IMR-90 (cell line): Measurements from ENCODE around the gene TOMM6. TPM values are rescaled to one million over a fixed set of nuclear protein-coding genes. Genes with fewer than 3 reads are reported as not detected.

Source experiments
- ATAC-seq: fragments of 200-7000 bp; cut with Tn5 transposase; 2 replicates; pipeline ENCODE4 v1.9.1; 2020; ENCODE audit warnings: low read depth, mild to moderate bottlenecking, moderate library complexity
- BruUV-seq: library from RNA; stranded (reverse); fragments of 400-500 nt; replicated peaks from 2 replicates; lab custom pipeline; 2021; lab: Mats Ljungman, UMichigan
- CTCF ChIA-PET: fragments of 300-600 bp; formaldehyde crosslinking; extraction: SDS; loops from one replicate; lab custom pipeline; 2021; ENCODE audit warnings: antibody characterized with exemption; lab: Yijun Ruan, JAX
- POLR2A ChIA-PET: fragments of 300-600 bp; sonication (Branson Sonifier 250); formaldehyde crosslinking; loops from one replicate; lab custom pipeline; 2022; ENCODE audit warnings: antibody characterized with exemption; ENCODE audit not compliant: unreplicated experiment; lab: Charles Lee
- DNase-seq: peaks from one replicate; pipeline ENCODE4 v3.0.0; 2013
- H2AFZ ChIP-seq: replicated peaks from 2 replicates; pipeline ENCODE3; 2013; ENCODE audit warnings: low read length, mild to moderate bottlenecking; ENCODE audit not compliant: poor library complexity
- H2AK5ac ChIP-seq: 2 replicates; pipeline ENCODE4 v1.6.1; 2013; ENCODE audit warnings: low read depth, low read length, inconsistent platforms
- H2AK9ac ChIP-seq: replicated peaks from 2 replicates; pipeline ENCODE3; 2013; ENCODE audit warnings: mild to moderate bottlenecking, low read depth, low read length, moderate library complexity; ENCODE audit not compliant: poor library complexity
- H2BK120ac ChIP-seq: 2 replicates; pipeline ENCODE4 v1.6.1; 2013; ENCODE audit warnings: low read depth, low read length, inconsistent platforms
- H2BK15ac ChIP-seq: 3 replicates; pipeline ENCODE4 v1.6.1; 2013; ENCODE audit warnings: low read depth, low read length, inconsistent platforms
- H2BK20ac ChIP-seq: 2 replicates; pipeline ENCODE4 v1.6.1; 2013; ENCODE audit warnings: low read depth, mild to moderate bottlenecking, inconsistent platforms, low read length, moderate library complexity
- H2BK5ac ChIP-seq: 2 replicates; pipeline ENCODE4 v1.6.1; 2013; ENCODE audit warnings: mild to moderate bottlenecking, low read depth, low read length, inconsistent platforms; ENCODE audit not compliant: poor library complexity, severe bottlenecking
- H3K14ac ChIP-seq: replicated peaks from 2 replicates; pipeline ENCODE4 v1.6.1; 2013; ENCODE audit warnings: low read depth, low read length, inconsistent platforms
- H3K18ac ChIP-seq: 2 replicates; pipeline ENCODE4 v1.6.1; 2013; ENCODE audit warnings: low read depth, low read length, control low read depth
- H3K23ac ChIP-seq: 2 replicates; pipeline ENCODE4 v1.6.1; 2013; ENCODE audit warnings: low read depth, low read length, inconsistent platforms
- H3K27ac ChIP-seq: 2 replicates; pipeline ENCODE4 v1.5.1; 2013; ENCODE audit warnings: mild to moderate bottlenecking, control low read depth, low read length; ENCODE audit not compliant: insufficient read depth
- H3K27me3 ChIP-seq: 2 replicates; pipeline ENCODE4 v1.6.1; 2013; ENCODE audit warnings: low read length; ENCODE audit not compliant: control insufficient read depth, insufficient read depth
- H3K36me3 ChIP-seq: 2 replicates; pipeline ENCODE4 v1.6.1; 2013; ENCODE audit warnings: low read length, mixed read lengths; ENCODE audit not compliant: control insufficient read depth, insufficient read depth
- H3K4ac ChIP-seq: 2 replicates; pipeline ENCODE4 v1.6.1; 2013; ENCODE audit warnings: low read depth, low read length, inconsistent platforms
- H3K4me1 ChIP-seq: 2 replicates; pipeline ENCODE4 v1.6.1; 2013; ENCODE audit warnings: low read length, mixed read lengths; ENCODE audit not compliant: control insufficient read depth, insufficient read depth
- H3K4me2 ChIP-seq: 2 replicates; pipeline ENCODE4 v1.6.1; 2013; ENCODE audit warnings: low read depth, mild to moderate bottlenecking, control low read depth, low read length, moderate library complexity
- H3K4me3 ChIP-seq: 2 replicates; pipeline ENCODE4 v1.5.1; 2013; ENCODE audit warnings: low read depth, mild to moderate bottlenecking, control low read depth, low read length, moderate library complexity; ENCODE audit not compliant: insufficient read depth
- H3K56ac ChIP-seq: 2 replicates; pipeline ENCODE4 v1.6.1; 2013; ENCODE audit warnings: low read length, inconsistent platforms; ENCODE audit not compliant: insufficient read depth; ENCODE audit errors: extremely low read depth
- H3K79me1 ChIP-seq, 2 experiments: 2 replicates each; pipeline ENCODE4 v1.6.1; 2013; ENCODE audit warnings: low read length in 2 of 2, inconsistent platforms in 1 of 2, low read depth in 1 of 2
- H3K9ac ChIP-seq: 2 replicates; pipeline ENCODE4 v1.6.1; 2013; ENCODE audit warnings: low read depth, low read length, control low read depth
- H3K9me1 ChIP-seq: 2 replicates; pipeline ENCODE4 v1.6.1; 2013; ENCODE audit warnings: low read length, inconsistent platforms; ENCODE audit not compliant: insufficient read depth
- H3K9me3 ChIP-seq: 2 replicates; pipeline ENCODE4 v1.6.1; 2013; ENCODE audit warnings: low read length; ENCODE audit not compliant: control insufficient read depth, insufficient read depth
- H4K20me1 ChIP-seq: 2 replicates; pipeline ENCODE4 v1.6.1; 2013; ENCODE audit warnings: low read length, inconsistent platforms; ENCODE audit not compliant: insufficient read depth
- H4K5ac ChIP-seq: 2 replicates; pipeline ENCODE4 v1.6.1; 2013; ENCODE audit warnings: mild to moderate bottlenecking, low read depth, low read length, control low read depth
- H4K8ac ChIP-seq, 2 experiments: 2 replicates each; pipeline ENCODE4 v1.6.1; 2013; ENCODE audit warnings: low read depth in 2 of 2, low read length in 2 of 2, control low read depth in 1 of 2, inconsistent platforms in 1 of 2
- H4K91ac ChIP-seq: 2 replicates; pipeline ENCODE4 v1.6.1; 2013; ENCODE audit warnings: low read depth, low read length, inconsistent platforms; ENCODE audit not compliant: insufficient read depth
- BHLHE40 ChIP-seq: fragments of 150-350 bp; IDR thresholded peaks from 2 replicates; pipeline ENCODE4 v1.6.1; 2016; ENCODE audit warnings: mild to moderate bottlenecking, low read depth, low read length
- CEBPB ChIP-seq: IDR thresholded peaks from 2 replicates; pipeline ENCODE4 v1.6.1; 2012; ENCODE audit warnings: low read depth, low read length, improper control_type of control experiment
- CHD1 ChIP-seq: IDR thresholded peaks from 2 replicates; pipeline ENCODE4 v1.6.1; 2012; ENCODE audit warnings: low read depth, low read length, improper control_type of control experiment
- FOS ChIP-seq: fragments of 150-350 bp; IDR thresholded peaks from 2 replicates; pipeline ENCODE4 v1.6.1; 2016; ENCODE audit warnings: low read depth, low read length
- MAZ ChIP-seq: IDR thresholded peaks from 2 replicates; pipeline ENCODE4 v1.6.1; 2012; ENCODE audit warnings: low read depth, mild to moderate bottlenecking, low read length, improper control_type of control experiment, moderate library complexity, borderline replicate concordance
- MXI1 ChIP-seq: IDR thresholded peaks from 2 replicates; pipeline ENCODE4 v1.6.1; 2012; ENCODE audit warnings: low read depth, mild to moderate bottlenecking, low read length, moderate library complexity, borderline replicate concordance
- NFE2L2 ChIP-seq: fragments of 150-350 bp; IDR thresholded peaks from 2 replicates; pipeline ENCODE4 v1.6.1; 2016; ENCODE audit warnings: low read depth, mild to moderate bottlenecking, low read length
- POLR2A ChIP-seq: IDR thresholded peaks from 2 replicates; pipeline ENCODE4 v1.6.1; 2012; ENCODE audit warnings: mild to moderate bottlenecking, low read depth, low read length
- RAD21 ChIP-seq: IDR thresholded peaks from 2 replicates; pipeline ENCODE4 v1.6.1; 2012; ENCODE audit warnings: low read length, improper control_type of control experiment
- RCOR1 ChIP-seq: IDR thresholded peaks from 2 replicates; pipeline ENCODE4 v1.6.1; 2012; ENCODE audit warnings: mild to moderate bottlenecking, low read length, improper control_type of control experiment; ENCODE audit not compliant: insufficient replicate concordance
- RFX5 ChIP-seq: IDR thresholded peaks from 2 replicates; pipeline ENCODE4 v1.8.0; 2012; ENCODE audit warnings: low read depth, mild to moderate bottlenecking, low read length, moderate library complexity
- SMC3 ChIP-seq: fragments of 150-350 bp; IDR thresholded peaks from 2 replicates; pipeline ENCODE4 v1.6.1; 2016; ENCODE audit warnings: low read depth, mild to moderate bottlenecking, antibody characterized with exemption, low read length, moderate library complexity
- WGBS, 2 experiments: methylation state at CpG; one replicate each; pipeline versions ENCODE4 v1.1.5 to v1.1.7; 2013; ENCODE audit warnings: missing lambda C conversion rate in 2 of 2; ENCODE audit not compliant: insufficient read length in 1 of 2; ENCODE audit errors: extremely low coverage in 2 of 2; 5-methylcytosine and 5-hydroxymethylcytosine counted together
- dilution Hi-C: fragments of 300-500 bp; cut with HindIII; formaldehyde crosslinking; loops from one replicate; pipeline ENCODE4 v1.14.3; 2018; ENCODE audit warnings: low sequenced_read_pairs; ENCODE audit not compliant: unreplicated experiment
- in situ Hi-C: fragments of 300-500 bp; cut with MboI; formaldehyde crosslinking; loops from 3 replicates; pipeline ENCODE4 v1.14.3; 2019; ENCODE audit warnings: low sequenced_read_pairs, inconsistent platforms, mixed read lengths
- intact Hi-C: fragments of 100-400 bp; cut with micrococcal nuclease; formaldehyde crosslinking; loops from 2 replicates; pipeline ENCODE4 v1.10.0; 2022
- polyA plus RNA-seq, 3 experiments: library from polyadenylated mRNA; depleted of rRNA; stranded (reverse); fragments of >200 nt; gene quantifications; 2 replicates each; pipeline ENCODE4 v1.2.3, GENCODE V29; 2012; ENCODE audit warnings: low replicate concordance in 1 of 3
- total RNA-seq: library from RNA; depleted of rRNA; stranded (reverse); fragments of >200 nt; gene quantifications from 2 replicates; pipeline ENCODE4 v1.2.3, GENCODE V29; 2012
- TF ChIP-seq, protein P1 (sequence below): fragments of 150-350 bp; IDR thresholded peaks from 2 replicates; pipeline ENCODE4 v1.6.1; 2017; ENCODE audit warnings: mild to moderate bottlenecking, antibody characterized with exemption, low read length, low read depth
- TF ChIP-seq, protein P2 (sequence below): conservative IDR thresholded peaks from 2 replicates; pipeline ENCODE4 v1.5.1; 2012; ENCODE audit warnings: mild to moderate bottlenecking, low read depth, low read length, improper control_type of control experiment
- TF ChIP-seq, protein P3 (sequence below): fragments of 150-350 bp; IDR thresholded peaks from 2 replicates; pipeline ENCODE4 v1.6.1; 2016; ENCODE audit warnings: low read depth, mild to moderate bottlenecking, low read length, moderate library complexity, borderline replicate concordance

Gene TOMM6
- total and polyA plus RNA-seq, 2 of the 4 experiments (the other 2 are of a cell fraction) = 128 to 227 TPM

GRCh38 chr6:41768545-41769308, 18.8 kb upstream of the TOMM6 start:
- Histone ChIP-seq H2AK9ac (no peak overlapping the region), H3K23ac (no peak overlapping the region), H3K27me3 (no peaks in the 10 kb centered on the region), H3K4me2 (no peak overlapping the region), H3K4ac (no peak overlapping the region), H3K79me1 (no peaks in the 10 kb centered on the region), H2BK15ac (no peak overlapping the region), H3K56ac (no peak overlapping the region), H4K8ac (no peak overlapping the region), H4K91ac (no peak overlapping the region), H4K20me1 (no peaks in the 10 kb centered on the region), H2AFZ (no peak overlapping the region), H3K27ac (no peak overlapping the region), H3K9me1 (no peaks in the 10 kb centered on the region), H3K9me3 (no peaks in the 10 kb centered on the region), H3K4me3 (no peak overlapping the region), H4K5ac (no peak overlapping the region), H3K9ac (no peak overlapping the region), H2BK5ac (no peak overlapping the region), H2AK5ac (no peak overlapping the region), H3K14ac (no peak overlapping the region), H2BK120ac (no peak overlapping the region), H3K36me3 (peaks cover 26% of the 10 kb centered on the region), H3K18ac (no peak overlapping the region), H2BK20ac (no peak overlapping the region), H3K4me1 (peaks cover 5% of the 10 kb centered on the region; the same call in 1 of the 2 replicates)
- no peak for ATAC-seq
- in situ Hi-C loops = no loop called here
- ChIA-PET CTCF (interaction anchor here (0.6 kb wide), 1 partner anchor 29 kb away, joined by 3 read pairs; no protein-coding TSS in a partner anchor), POLR2A (no interaction called here)
- intact Hi-C loops = no loop called here
- dilution Hi-C loops = no loop called here
- 69% methylated on average over 2 of the region's 10 CpGs; no CpG with 5 or more reads in 1 of the 2 experiments for WGBS, 2 experiments
- DNase-seq = no peak
- BruUV-seq = no TSS peak
- TF ChIP-seq NFE2L2 = no peak
- no peak for TF ChIP-seq FOS
- TF ChIP-seq, protein P1, sequence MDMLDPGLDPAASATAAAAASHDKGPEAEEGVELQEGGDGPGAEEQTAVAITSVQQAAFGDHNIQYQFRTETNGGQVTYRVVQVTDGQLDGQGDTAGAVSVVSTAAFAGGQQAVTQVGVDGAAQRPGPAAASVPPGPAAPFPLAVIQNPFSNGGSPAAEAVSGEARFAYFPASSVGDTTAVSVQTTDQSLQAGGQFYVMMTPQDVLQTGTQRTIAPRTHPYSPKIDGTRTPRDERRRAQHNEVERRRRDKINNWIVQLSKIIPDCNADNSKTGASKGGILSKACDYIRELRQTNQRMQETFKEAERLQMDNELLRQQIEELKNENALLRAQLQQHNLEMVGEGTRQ = no peak
- TF ChIP-seq SMC3 = no peak
- no peak for TF ChIP-seq MXI1
- no peak for TF ChIP-seq RCOR1
- no peak for TF ChIP-seq CEBPB
- TF ChIP-seq RAD21 = no peak
- TF ChIP-seq, protein P2, sequence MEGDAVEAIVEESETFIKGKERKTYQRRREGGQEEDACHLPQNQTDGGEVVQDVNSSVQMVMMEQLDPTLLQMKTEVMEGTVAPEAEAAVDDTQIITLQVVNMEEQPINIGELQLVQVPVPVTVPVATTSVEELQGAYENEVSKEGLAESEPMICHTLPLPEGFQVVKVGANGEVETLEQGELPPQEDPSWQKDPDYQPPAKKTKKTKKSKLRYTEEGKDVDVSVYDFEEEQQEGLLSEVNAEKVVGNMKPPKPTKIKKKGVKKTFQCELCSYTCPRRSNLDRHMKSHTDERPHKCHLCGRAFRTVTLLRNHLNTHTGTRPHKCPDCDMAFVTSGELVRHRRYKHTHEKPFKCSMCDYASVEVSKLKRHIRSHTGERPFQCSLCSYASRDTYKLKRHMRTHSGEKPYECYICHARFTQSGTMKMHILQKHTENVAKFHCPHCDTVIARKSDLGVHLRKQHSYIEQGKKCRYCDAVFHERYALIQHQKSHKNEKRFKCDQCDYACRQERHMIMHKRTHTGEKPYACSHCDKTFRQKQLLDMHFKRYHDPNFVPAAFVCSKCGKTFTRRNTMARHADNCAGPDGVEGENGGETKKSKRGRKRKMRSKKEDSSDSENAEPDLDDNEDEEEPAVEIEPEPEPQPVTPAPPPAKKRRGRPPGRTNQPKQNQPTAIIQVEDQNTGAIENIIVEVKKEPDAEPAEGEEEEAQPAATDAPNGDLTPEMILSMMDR = no peak
- TF ChIP-seq, protein P3, sequence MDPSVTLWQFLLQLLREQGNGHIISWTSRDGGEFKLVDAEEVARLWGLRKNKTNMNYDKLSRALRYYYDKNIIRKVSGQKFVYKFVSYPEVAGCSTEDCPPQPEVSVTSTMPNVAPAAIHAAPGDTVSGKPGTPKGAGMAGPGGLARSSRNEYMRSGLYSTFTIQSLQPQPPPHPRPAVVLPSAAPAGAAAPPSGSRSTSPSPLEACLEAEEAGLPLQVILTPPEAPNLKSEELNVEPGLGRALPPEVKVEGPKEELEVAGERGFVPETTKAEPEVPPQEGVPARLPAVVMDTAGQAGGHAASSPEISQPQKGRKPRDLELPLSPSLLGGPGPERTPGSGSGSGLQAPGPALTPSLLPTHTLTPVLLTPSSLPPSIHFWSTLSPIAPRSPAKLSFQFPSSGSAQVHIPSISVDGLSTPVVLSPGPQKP = no peak
- TF ChIP-seq BHLHE40 = no peak
- no peak for TF ChIP-seq POLR2A
- TF ChIP-seq CHD1 = no peak
- no peak for TF ChIP-seq RFX5
- no peak for TF ChIP-seq MAZ
